KOPT-K1 (cell line): ENCODE results near the gene MRPL4.
A peak's percentile ranks its signal among the peaks of the same experiment; 100 is the strongest.

ENCODE experiments used
- H3K27ac ChIP-seq: fragments of 200-600 bp; sonication (generic); 2 replicates; pipeline ENCODE4 v1.5.1; 2016; ENCODE audit warnings: antibody characterized with exemption, mild to moderate bottlenecking, low read depth, low read length; ENCODE audit not compliant: poor library complexity, severe bottlenecking
- H3K36me3 ChIP-seq: fragments of 200-600 bp; sonication (generic); 2 replicates; pipeline ENCODE4 v1.5.1; 2017; ENCODE audit warnings: antibody characterized with exemption, mild to moderate bottlenecking, low read length, moderate library complexity; ENCODE audit not compliant: insufficient read depth
- H3K9me3 ChIP-seq: fragments of 200-600 bp; sonication (generic); 2 replicates; pipeline ENCODE4 v1.5.1; 2017; ENCODE audit warnings: antibody characterized with exemption, low read length, mild to moderate bottlenecking; ENCODE audit not compliant: insufficient read depth, poor library complexity, severe bottlenecking

MRPL4 gene

DNA sequence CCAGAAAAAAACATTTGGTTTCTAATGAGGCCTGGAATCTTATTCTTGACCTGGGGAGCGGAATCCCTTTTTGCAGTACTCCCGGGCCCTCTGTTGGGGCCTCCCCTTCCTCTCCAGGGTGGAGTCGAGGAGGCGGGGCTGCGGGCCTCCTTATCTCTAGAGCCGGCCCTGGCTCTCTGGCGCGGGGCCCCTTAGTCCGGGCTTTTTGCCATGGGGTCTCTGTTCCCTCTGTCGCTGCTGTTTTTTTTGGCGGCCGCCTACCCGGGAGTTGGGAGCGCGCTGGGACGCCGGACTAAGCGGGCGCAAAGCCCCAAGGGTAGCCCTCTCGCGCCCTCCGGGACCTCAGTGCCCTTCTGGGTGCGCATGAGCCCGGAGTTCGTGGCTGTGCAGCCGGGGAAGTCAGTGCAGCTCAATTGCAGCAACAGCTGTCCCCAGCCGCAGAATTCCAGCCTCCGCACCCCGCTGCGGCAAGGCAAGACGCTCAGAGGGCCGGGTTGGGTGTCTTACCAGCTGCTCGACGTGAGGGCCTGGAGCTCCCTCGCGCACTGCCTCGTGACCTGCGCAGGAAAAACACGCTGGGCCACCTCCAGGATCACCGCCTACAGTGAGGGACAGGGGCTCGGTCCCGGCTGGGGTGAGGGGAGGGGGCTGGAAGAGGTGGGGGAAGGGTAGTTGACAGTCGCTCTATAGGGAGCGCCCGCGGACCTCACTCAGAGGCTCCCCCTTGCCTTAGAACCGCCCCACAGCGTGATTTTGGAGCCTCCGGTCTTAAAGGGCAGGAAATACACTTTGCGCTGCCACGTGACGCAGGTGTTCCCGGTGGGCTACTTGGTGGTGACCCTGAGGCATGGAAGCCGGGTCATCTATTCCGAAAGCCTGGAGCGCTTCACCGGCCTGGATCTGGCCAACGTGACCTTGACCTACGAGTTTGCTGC lies 35.1 kb downstream of the MRPL4 start, which contains the start of gene ICAM4:
Gene ICAM4 (plus strand): TSS at position 153 of the 935 bp plus-strand sequence. CDS start 58 bp downstream, at position 211.
- Histone ChIP-seq H3K27ac (peak within 1 kb of the TSS; percentile 33), H3K36me3 (no peaks in the 10 kb centered on the region), H3K9me3 (peaks cover 38% of the 10 kb centered on the region)

DNA sequence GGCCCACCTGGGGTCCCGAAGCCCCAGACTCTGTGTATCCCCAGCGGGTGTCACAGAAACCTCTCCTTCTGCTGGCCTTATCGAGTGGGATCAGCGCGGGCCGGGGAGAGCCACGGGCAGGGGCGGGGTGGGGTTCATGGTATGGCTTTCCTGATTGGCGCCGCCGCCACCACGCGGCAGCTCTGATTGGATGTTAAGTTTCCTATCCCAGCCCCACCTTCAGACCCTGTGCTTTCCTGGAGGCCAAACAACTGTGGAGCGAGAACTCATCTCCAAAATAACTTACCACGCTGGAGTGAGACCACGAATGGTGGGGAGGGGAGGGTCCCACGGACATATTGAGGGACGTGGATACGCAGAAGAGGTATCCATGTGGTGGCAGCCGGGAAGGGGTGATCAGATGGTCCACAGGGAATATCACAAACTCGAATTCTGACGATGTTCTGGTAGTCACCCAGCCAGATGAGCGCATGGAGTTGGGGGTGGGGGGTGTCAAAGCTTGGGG lies 36.7 kb downstream of the MRPL4 start:
- H3K27ac ChIP-seq: no peak overlapping the region
- no peaks in the 10 kb centered on the region for H3K36me3 ChIP-seq
- peaks cover 54% of the 10 kb centered on the region for H3K9me3 ChIP-seq

DNA sequence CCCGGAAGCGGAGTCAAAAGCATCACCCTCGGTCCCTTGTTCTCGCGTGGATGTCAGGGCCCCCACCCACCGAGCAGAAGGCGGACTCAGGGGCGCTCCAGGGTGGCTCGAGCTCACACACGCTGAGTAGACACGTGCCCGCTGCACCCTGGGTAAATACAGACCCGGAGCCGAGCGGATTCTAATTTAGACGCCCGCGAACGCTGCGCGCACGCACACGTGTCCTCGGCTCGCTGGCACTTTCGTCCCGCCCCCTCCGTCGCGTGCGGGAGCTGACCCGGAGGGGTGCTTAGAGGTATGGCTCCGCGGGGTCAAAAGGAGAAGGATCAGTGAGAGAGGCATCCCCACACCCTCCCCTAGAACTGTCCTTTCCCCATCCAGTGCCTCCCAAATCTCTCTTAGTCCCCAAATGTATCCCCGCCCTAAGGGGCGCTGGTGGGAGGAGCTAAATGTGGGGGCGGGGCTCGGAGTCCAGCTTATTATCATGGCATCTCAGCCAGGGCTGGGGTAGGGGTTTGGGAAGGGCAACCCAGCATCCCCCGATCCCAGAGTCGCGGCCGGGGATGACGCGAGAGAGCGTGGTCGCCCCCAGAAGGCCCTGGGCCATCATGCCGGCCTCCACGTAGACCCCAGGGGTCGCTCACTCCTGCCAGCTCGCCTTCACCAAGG lies 37.3 kb downstream of the MRPL4 start:
- Histone ChIP-seq H3K27ac (no peak overlapping the region), H3K9me3 (peaks cover 54% of the 10 kb centered on the region), H3K36me3 (no peaks in the 10 kb centered on the region)

DNA sequence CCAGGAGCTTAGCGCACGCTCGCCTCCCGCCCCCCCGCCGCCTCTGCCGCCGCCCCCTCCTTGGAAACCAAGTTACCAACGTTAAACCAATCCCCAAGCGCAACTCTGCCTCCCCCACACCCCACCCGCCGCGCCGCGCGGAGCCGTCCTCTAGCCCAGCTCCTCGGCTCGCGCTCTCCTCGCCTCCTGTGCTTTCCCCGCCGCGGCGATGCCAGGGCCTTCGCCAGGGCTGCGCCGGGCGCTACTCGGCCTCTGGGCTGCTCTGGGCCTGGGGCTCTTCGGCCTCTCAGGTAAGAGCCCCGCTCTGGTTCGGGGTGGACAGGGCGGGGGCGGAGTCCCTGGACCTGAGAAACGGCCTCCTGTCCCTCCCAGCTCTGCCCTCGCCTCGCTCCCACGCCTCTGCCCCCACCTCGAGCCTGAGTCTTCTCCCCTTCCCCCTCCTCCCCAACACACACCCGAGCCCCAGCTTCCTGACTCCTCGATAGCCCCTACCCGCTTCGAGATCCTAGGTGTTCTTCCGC lies 37.9 kb downstream of the MRPL4 start, which contains the start of gene ICAM5:
Gene ICAM5 (plus strand): TSS at position 117 of the 521 bp plus-strand sequence. CDS start 92 bp downstream, at position 209.
- peaks cover 54% of the 10 kb centered on the region for H3K9me3 ChIP-seq
- H3K36me3 ChIP-seq: no peaks in the 10 kb centered on the region
- H3K27ac ChIP-seq: no peak within 1 kb of the TSS

DNA sequence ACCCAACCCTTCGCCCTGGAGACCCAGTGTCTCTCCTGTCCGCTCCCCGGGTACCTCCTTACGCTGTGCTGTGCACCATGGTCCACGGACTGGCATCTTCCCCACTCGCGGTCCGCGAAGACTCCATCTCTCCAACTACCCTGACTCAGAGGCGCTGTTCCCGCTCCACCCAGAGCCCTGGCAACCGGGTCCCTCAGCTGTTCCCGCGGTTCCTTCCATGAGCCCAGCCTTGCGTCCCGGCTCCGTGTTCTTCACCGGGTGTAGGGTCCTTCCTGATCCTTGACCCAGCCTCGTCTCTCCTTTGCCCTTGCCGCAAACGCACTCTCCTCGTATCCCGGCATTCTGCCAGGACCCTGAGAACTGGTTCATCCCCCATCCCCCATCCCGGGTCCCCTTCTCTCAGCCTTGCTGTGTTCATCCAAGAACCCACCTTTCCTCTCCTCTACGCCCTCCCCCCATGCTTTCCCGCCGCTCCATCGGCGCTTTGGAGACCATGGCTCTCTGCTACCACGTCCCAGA lies 38.4 kb downstream of the MRPL4 start:
- Histone ChIP-seq H3K9me3 (peaks cover 54% of the 10 kb centered on the region), H3K27ac (no peak overlapping the region), H3K36me3 (no peaks in the 10 kb centered on the region)

DNA sequence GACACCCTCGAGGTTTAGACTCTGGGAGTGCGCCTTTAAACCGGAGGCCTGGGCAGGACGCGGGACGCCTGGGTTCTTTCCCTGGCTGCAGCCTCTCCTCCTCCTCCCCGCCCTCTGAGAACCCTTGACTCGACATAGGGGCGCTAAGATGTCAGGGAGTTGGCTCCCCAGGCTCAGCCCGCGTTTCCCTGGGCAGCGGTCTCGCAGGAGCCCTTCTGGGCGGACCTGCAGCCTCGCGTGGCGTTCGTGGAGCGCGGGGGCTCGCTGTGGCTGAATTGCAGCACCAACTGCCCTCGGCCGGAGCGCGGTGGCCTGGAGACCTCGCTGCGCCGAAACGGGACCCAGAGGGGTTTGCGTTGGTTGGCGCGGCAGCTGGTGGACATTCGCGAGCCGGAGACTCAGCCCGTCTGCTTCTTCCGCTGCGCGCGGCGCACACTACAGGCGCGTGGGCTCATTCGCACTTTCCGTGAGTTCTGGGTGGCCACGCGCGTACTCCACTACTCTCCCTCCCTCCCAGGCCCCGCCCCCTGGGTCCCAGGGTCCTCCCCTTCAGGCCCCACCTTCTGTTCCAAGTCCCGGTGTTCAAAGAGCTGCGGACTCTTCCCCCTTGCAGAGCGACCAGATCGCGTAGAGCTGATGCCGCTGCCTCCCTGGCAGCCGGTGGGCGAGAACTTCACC lies 39.0 kb downstream of the MRPL4 start:
- H3K27ac ChIP-seq: no peak overlapping the region
- peaks cover 54% of the 10 kb centered on the region for H3K9me3 ChIP-seq
- H3K36me3 ChIP-seq: no peaks in the 10 kb centered on the region

DNA sequence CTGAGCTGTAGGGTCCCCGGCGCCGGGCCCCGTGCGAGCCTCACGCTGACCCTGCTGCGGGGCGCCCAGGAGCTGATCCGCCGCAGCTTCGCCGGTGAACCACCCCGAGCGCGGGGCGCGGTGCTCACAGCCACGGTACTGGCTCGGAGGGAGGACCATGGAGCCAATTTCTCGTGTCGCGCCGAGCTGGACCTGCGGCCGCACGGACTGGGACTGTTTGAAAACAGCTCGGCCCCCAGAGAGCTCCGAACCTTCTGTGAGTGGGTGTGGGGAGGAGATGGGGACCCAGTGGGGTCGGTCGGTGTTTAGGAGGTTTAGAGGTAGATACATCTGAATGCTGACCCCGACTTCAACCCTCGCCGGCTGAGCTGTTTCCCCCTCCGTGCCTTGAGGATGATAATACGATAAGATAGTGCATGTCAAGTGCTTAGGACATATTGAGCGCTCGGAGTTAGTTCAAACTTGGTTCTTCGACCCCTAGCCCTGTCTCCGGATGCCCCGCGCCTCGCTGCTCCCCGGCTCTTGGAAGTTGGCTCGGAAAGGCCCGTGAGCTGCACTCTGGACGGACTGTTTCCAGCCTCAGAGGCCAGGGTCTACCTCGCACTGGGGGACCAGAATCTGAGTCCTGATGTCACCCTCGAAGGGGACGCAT lies 39.7 kb downstream of the MRPL4 start:
- H3K27ac ChIP-seq: no peak overlapping the region
- no peaks in the 10 kb centered on the region for H3K36me3 ChIP-seq

DNA sequence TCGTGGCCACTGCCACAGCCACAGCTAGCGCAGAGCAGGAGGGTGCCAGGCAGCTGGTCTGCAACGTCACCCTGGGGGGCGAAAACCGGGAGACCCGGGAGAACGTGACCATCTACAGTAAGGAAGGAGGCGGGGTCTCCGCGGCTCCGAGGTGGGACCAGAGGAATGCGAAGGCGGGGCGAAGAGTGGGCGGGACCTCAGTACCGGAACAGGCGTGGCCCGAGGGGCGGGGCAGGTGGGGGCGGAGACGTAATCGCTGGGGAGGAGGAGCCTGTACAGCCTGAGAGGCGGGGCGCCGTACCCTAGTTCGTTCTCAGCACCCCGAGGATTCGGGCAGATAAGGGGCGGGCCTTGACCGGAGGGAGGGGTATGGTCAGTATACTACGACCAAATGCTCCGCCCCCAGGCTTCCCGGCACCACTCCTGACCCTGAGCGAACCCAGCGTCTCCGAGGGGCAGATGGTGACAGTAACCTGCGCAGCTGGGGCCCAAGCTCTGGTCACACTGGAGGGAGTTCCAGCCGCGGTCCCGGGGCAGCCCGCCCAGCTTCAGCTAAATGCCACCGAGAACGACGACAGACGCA lies 40.3 kb downstream of the MRPL4 start:
- Histone ChIP-seq H3K27ac (no peak overlapping the region), H3K9me3 (peaks cover 54% of the 10 kb centered on the region), H3K36me3 (no peaks in the 10 kb centered on the region)

More for the DNA sequence above, 39.7 kb downstream of the MRPL4 start:
- peaks cover 54% of the 10 kb centered on the region for H3K9me3 ChIP-seq

DNA sequence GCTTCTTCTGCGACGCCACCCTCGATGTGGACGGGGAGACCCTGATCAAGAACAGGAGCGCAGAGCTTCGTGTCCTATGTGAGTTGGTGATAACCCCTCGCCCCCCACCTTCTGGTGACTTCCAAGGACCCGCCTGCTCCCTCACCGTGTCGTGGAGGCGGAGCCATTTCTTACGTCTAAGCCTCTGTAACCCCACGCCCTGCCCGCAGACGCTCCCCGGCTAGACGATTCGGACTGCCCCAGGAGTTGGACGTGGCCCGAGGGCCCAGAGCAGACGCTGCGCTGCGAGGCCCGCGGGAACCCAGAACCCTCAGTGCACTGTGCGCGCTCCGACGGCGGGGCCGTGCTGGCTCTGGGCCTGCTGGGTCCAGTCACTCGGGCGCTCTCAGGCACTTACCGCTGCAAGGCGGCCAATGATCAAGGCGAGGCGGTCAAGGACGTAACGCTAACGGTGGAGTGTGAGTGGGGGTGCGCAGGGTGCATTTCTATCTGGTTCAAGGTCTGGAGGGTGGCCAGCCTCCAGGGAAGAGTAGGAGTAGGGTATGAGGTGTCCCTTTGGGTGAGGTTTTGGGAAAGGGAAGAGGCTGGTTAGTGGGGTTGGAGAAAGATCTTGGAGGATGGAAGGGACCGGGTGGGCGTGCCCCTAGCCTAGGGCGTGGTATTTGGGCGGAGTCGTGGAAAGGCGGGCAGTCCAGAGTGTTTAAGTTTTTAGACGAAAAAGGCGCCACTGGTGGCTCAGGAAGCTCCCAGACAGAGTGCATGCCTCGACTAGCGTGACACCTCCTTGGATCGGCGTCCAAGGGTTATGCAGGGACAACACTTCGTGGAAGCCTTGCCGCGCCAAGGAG lies 41.0 kb downstream of the MRPL4 start:
- H3K27ac ChIP-seq: no peak overlapping the region
- no peaks in the 10 kb centered on the region for H3K36me3 ChIP-seq
- H3K9me3 ChIP-seq: peaks cover 51% of the 10 kb centered on the region

DNA sequence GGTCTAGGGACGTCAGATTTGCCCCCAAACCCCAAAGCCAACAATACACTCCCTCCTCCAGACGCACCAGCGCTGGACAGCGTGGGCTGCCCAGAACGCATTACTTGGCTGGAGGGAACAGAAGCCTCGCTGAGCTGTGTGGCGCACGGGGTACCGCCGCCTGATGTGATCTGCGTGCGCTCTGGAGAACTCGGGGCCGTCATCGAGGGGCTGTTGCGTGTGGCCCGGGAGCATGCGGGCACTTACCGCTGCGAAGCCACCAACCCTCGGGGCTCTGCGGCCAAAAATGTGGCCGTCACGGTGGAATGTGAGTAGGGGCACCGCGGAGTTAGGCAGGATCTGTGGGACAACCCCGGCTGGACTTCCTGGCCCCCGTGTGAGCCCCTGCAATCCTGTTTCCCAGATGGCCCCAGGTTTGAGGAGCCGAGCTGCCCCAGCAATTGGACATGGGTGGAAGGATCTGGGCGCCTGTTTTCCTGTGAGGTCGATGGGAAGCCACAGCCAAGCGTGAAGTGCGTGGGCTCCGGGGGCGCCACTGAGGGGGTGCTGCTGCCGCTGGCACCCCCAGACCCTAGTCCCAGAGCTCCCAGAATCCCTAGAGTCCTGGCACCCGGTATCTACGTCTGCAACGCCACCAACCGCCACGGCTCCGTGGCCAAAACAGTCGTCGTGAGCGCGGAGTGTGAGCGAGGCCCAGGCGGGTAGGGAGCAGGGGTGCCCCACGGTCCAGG lies 41.8 kb downstream of the MRPL4 start:
- Histone ChIP-seq H3K36me3 (no peaks in the 10 kb centered on the region), H3K27ac (no peak overlapping the region), H3K9me3 (peaks cover 45% of the 10 kb centered on the region)

DNA sequence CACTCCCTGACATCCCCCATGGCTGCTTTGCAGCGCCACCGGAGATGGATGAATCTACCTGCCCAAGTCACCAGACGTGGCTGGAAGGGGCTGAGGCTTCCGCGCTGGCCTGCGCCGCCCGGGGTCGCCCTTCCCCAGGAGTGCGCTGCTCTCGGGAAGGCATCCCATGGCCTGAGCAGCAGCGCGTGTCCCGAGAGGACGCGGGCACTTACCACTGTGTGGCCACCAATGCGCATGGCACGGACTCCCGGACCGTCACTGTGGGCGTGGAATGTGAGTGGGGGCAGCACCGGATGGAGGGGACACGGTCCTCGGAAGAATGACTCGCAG lies 42.3 kb downstream of the MRPL4 start:
- Histone ChIP-seq H3K36me3 (no peaks in the 10 kb centered on the region), H3K9me3 (peaks cover 40% of the 10 kb centered on the region), H3K27ac (no peak overlapping the region)

DNA sequence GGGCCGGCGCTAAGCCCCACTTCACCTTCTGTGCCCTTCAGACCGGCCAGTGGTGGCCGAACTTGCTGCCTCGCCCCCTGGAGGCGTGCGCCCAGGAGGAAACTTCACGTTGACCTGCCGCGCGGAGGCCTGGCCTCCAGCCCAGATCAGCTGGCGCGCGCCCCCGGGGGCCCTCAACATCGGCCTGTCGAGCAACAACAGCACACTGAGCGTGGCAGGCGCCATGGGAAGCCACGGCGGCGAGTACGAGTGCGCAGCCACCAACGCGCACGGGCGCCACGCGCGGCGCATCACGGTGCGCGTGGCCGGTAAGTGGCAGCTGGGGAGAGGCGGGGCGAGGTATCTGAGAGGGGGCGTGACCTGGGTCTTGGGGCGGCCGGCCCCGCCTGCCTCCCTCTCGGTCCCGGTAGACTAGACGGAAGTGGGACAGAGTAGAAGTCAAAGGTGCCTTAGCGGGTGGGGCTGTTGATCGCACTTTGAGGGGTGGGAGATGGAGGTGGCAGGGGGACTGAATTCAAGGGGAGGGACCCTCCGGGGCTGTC lies 43.4 kb downstream of the MRPL4 start:
- no peak overlapping the region for H3K27ac ChIP-seq
- peaks cover 33% of the 10 kb centered on the region for H3K9me3 ChIP-seq
- H3K36me3 ChIP-seq: no peaks in the 10 kb centered on the region
